OCI-LY3 (cell line): ENCODE results near the gene STARD13.

Experiments used
- CTCF ChIP-seq: fragments of 200-600, 300-600 bp; sonication (generic); IDR thresholded peaks from 2 replicates; pipeline ENCODE4 v1.5.1; 2014; ENCODE audit warnings: antibody characterized with exemption, low read length, low read depth
- EZH2phosphoT487 ChIP-seq: fragments of 200-600 bp; shearing (Covaris generic); IDR thresholded peaks from 2 replicates; pipeline ENCODE4 v1.6.1; 2018; ENCODE audit warnings: antibody characterized with exemption, mixed run types, low read depth

DNA sequence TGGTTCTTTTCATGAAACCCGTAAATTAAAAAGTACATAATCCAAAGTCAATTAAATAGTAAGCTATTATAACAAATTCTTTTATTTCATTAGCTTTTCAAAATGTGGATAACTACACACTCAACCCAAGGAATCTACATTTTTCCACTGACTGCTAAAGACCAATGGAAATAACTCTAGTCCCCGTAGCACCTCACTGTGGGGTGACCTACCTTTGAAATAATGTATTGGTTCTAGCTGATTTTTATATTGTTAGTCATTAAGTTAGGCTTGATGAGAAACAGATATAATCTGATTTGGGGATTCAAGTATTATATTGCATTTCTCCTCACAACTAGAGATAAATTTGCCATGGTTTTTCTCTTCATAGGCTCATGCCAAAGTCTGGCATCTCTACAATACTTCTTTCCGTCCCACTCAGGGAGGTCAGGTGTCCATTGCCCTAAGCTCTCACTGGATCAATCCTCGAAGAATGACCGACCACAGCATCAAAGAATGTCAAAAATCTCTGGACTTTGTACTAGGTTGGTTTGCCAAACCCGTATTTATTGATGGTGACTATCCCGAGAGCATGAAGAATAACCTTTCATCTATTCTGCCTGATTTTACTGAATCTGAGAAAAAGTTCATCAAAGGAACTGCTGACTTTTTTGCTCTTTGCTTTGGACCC lies 232.0 kb downstream of the STARD13 start:
- no peak for TF ChIP-seq CTCF
- TF ChIP-seq EZH2phosphoT487, result no peak
